ENCODE measurements around the gene SH3BP5. TPM values are rescaled to one million over a fixed set of nuclear protein-coding genes. Genes with fewer than 3 reads are reported as not detected.
A peak's percentile ranks its signal among the peaks of the same experiment; 100 is the strongest.

Gene SH3BP5
- total and polyA plus RNA-seq, 4 experiments from 2014 or later = 48.2 to 118 (median 56.3) TPM

DNA sequence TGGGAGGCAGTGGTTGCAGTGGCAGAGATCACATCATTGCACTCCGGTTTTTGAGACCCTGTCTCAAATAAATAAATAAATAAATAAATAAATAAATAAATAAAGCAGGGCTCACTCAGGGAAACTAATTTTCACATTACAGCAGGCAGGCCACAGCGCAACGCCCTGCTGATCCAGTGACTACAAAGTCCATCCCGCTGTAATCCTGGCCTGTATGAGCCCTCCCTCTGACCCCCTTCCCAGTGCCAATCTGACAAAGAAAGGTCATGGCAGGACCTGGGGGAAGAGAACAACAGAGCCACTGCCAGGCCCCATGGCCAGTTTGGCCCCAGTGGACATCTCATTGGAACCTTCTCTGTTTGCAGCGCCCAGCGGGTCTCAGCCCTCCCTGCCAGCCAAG lies 9.3 kb downstream of the SH3BP5 start:
- DNase-seq = no peak
- no peaks in the 10 kb centered on the region for H3K27me3 Mint-ChIP-seq
- no peak overlapping the region for H3K27ac ChIP-seq (ENCODE audit: low read depth, low read length)
- no peaks in the 10 kb centered on the region for H3K27me3 ChIP-seq (ENCODE audit: insufficient read depth, low read length)
- peak overlapping the region in 1 of 8 donors; percentile 59 for H3K4me3 Mint-ChIP-seq
- ChIA-PET POLR2A (ENCODE audit: partially characterized antibody) (interaction anchor here (0.9 to 1.9 kb wide), 4 partner anchors 9 to 54 kb away, joined by 3 to 7 read pairs (median 4); partner anchors contain the start of gene SH3BP5), CTCF (ENCODE audit: partially characterized antibody) (interaction anchor here (0.8 to 3.7 kb wide), 5 partner anchors 10 to 215 kb away, joined by 3 to 38 read pairs (median 3); partner anchors contain the start of gene SH3BP5)
- H3K4me1 Mint-ChIP-seq = peaks cover 62 to 96% (median 76%) of the 10 kb centered on the region in 4 donors
- intact Hi-C loops (cut with micrococcal nuclease) = no loop called here
- peaks cover 20% of the 10 kb centered on the region for H3K36me3 ChIP-seq (ENCODE audit: insufficient read depth, low read length)
- H3K9me3 Mint-ChIP-seq = no peaks in the 10 kb centered on the region
- no peaks in the 10 kb centered on the region for H3K9me3 ChIP-seq (ENCODE audit: control insufficient read depth in 1 of 2, low read length in 2 of 2)
- H3K27ac Mint-ChIP-seq = peak overlapping the region in 2 of 7 donors; percentile 22 to 46
- peaks cover 89% of the 10 kb centered on the region for H3K4me1 ChIP-seq (ENCODE audit: insufficient read depth, low read length)
- no peak overlapping the region for H3K4me3 ChIP-seq (ENCODE audit: low read length in 2 of 2)
- H3K36me3 Mint-ChIP-seq = peaks cover 34 to 68% of the 10 kb centered on the region in 2 donors

DNA sequence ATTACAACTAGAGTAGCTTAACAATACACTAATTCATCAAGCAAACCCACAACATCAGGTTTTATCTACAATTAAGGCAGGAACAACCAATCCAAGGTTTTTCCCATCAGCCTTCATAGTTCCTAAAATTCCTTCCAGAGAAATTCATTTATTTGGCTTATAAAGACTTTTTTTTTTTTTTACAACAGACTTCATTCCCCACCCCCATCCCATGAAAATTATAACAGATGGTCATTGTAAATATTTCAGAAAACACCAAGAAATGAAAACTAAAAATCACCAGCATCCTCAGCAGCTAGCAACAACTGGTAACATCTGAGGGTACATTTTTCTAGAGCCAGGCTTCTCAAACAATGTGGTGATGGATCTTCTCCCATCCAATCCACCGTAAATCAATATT lies 11.0 kb downstream of the SH3BP5 start:
- peak overlapping the region in 4 of 7 donors; percentile 53 to 85 (median 81) for H3K27ac Mint-ChIP-seq
- no peak overlapping the region for H3K27ac ChIP-seq (ENCODE audit: low read depth, low read length)
- ChIA-PET CTCF (ENCODE audit: partially characterized antibody) (interaction anchor here (0.9 to 6.0 kb wide), 7 partner anchors 9 to 59 kb away, joined by 3 to 35 read pairs (median 5); partner anchors contain the start of gene SH3BP5), POLR2A (ENCODE audit: partially characterized antibody) (interaction anchor here (0.8 to 2.8 kb wide), 11 partner anchors 9 to 50 kb away, joined by 3 to 48 read pairs (median 4); partner anchors contain the start of gene SH3BP5)
- no peak for DNase-seq
- no peaks in the 10 kb centered on the region for H3K9me3 Mint-ChIP-seq
- peaks cover 89% of the 10 kb centered on the region for H3K4me1 ChIP-seq (ENCODE audit: insufficient read depth, low read length)
- intact Hi-C loops (cut with micrococcal nuclease) = no loop called here
- no peaks in the 10 kb centered on the region for H3K27me3 ChIP-seq (ENCODE audit: insufficient read depth, low read length)
- peaks cover 63 to 96% (median 77%) of the 10 kb centered on the region in 4 donors for H3K4me1 Mint-ChIP-seq
- peaks cover 22 to 55% of the 10 kb centered on the region in 2 donors for H3K36me3 Mint-ChIP-seq
- no peaks in the 10 kb centered on the region for H3K9me3 ChIP-seq (ENCODE audit: control insufficient read depth in 1 of 2, low read length in 2 of 2)
- H3K27me3 Mint-ChIP-seq = no peaks in the 10 kb centered on the region
- H3K4me3 Mint-ChIP-seq = peak overlapping the region in 5 of 8 donors; percentile 14 to 52 (median 40)
- no peak overlapping the region for H3K4me3 ChIP-seq (ENCODE audit: low read length in 2 of 2)
- peaks cover 14% of the 10 kb centered on the region for H3K36me3 ChIP-seq (ENCODE audit: insufficient read depth, low read length)

DNA sequence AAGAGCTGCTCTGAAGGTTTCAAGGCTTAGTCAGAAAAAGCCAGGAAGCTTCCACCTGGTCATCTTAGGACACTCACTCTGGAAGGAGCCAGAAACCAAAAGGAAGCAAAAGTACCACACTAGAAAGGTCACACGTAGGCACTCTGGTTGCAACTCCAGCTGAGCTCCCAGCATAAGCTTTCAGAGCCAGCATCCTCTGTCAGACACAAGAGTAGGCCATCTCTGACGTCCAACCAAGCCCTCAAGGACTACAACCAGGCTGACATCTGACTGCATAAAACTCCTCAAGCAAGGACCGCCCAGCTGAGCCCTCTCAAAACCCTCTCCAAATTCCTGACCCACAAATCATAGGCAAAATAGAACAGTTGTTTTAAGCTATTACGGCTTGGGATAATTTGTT lies 12.8 kb downstream of the SH3BP5 start:
- Mint-ChIP-seq H3K4me1 (peaks cover 63 to 96% (median 77%) of the 10 kb centered on the region in 4 donors), H3K27me3 (no peaks in the 10 kb centered on the region), H3K9me3 (no peaks in the 10 kb centered on the region), H3K4me3 (peak overlapping the region; percentile 9 to 88 (median 38)), H3K36me3 (peaks cover 19 to 41% of the 10 kb centered on the region in 2 donors), H3K27ac (peak overlapping the region in 4 of 7 donors; percentile 46 to 90 (median 86))
- no peaks in the 10 kb centered on the region for H3K27me3 ChIP-seq (ENCODE audit: insufficient read depth, low read length)
- H3K27ac ChIP-seq (ENCODE audit: low read depth, low read length) = peak overlapping the region; percentile 5
- H3K9me3 ChIP-seq (ENCODE audit: control insufficient read depth in 1 of 2, low read length in 2 of 2) = no peaks in the 10 kb centered on the region
- H3K36me3 ChIP-seq (ENCODE audit: insufficient read depth, low read length) = no peaks in the 10 kb centered on the region
- peaks cover 88% of the 10 kb centered on the region for H3K4me1 ChIP-seq (ENCODE audit: insufficient read depth, low read length)
- intact Hi-C loops (cut with micrococcal nuclease) = no loop called here
- ChIA-PET CTCF (ENCODE audit: partially characterized antibody) (interaction anchor here (1.1 to 6.0 kb wide), 10 partner anchors 9 to 52 kb away, joined by 3 to 35 read pairs (median 6); partner anchors contain the start of gene SH3BP5), POLR2A (ENCODE audit: partially characterized antibody) (interaction anchor here (1.0 to 2.8 kb wide), 12 partner anchors 10 to 114 kb away, joined by 3 to 48 read pairs (median 6); partner anchors contain the start of genes CAPN7 and SH3BP5)
- no peak overlapping the region for H3K4me3 ChIP-seq (ENCODE audit: low read length in 2 of 2)
- DNase-seq = no peak

DNA sequence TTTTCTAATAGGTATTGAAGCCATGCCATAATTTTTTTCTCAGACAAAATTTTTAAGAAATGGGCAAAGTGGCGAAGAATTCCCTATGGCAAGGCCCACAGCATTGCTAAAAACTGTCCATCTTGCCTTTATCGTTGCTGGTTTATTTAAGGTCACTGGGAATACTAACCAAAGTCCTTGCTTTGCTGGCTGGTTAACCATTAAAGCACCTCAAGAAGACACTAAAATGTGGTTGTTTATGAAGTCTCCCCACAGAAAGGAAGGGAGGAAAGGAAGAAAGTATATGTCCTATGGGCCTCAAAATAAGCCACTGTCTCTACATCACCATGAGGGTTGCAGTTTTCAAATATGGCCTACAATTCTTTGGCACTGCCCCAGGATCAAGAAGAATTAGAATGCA lies 13.2 kb downstream of the SH3BP5 start:
- Histone ChIP-seq H3K27ac (ENCODE audit: low read depth, low read length) (peak overlapping the region; percentile 5), H3K4me3 (ENCODE audit: low read length in 2 of 2) (no peak overlapping the region), H3K27me3 (ENCODE audit: insufficient read depth, low read length) (no peaks in the 10 kb centered on the region), H3K36me3 (ENCODE audit: insufficient read depth, low read length) (no peaks in the 10 kb centered on the region), H3K9me3 (ENCODE audit: control insufficient read depth in 1 of 2, low read length in 2 of 2) (no peaks in the 10 kb centered on the region), H3K4me1 (ENCODE audit: insufficient read depth, low read length) (peaks cover 88% of the 10 kb centered on the region)
- ChIA-PET CTCF (ENCODE audit: partially characterized antibody) (interaction anchor here (0.7 to 6.0 kb wide), 9 partner anchors 9 to 200 kb away, joined by 3 to 35 read pairs (median 7); partner anchors contain the start of gene SH3BP5), POLR2A (ENCODE audit: partially characterized antibody) (interaction anchor here (1.0 to 2.8 kb wide), 6 partner anchors 9 to 50 kb away, joined by 3 to 48 read pairs (median 8); partner anchors contain the start of gene SH3BP5)
- Mint-ChIP-seq H3K27ac (peak overlapping the region in 2 of 7 donors; percentile 70 to 84), H3K4me3 (peak overlapping the region in 6 of 8 donors; percentile 10 to 88 (median 38)), H3K27me3 (no peaks in the 10 kb centered on the region), H3K36me3 (peaks cover 15 to 39% of the 10 kb centered on the region in 2 donors), H3K9me3 (no peaks in the 10 kb centered on the region), H3K4me1 (peaks cover 64 to 96% (median 77%) of the 10 kb centered on the region in 4 donors)
- intact Hi-C loops (cut with micrococcal nuclease) = no loop called here
- no peak for DNase-seq

DNA sequence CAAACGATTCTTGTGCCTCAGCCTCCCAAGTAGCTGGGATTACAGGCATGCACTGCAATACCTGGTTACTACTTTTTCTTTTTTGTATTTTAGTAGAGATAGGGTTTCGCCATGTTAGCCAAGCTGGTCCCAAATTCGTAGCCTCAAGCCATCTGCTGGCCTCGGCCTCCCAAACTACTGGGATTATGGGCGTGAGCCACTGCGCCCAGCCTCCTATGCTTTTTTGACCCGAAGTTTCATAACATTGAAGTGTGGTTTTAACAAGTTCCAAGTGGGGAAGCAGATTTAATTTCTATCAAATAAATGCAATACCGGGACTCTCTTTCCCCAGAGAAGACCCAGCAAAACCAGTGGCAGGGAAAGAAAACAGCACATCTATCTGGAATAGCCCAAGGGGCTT lies 13.7 kb downstream of the SH3BP5 start:
- Mint-ChIP-seq H3K4me1 (peaks cover 61 to 95% (median 75%) of the 10 kb centered on the region in 4 donors), H3K4me3 (peak overlapping the region in 1 of 8 donors; percentile 8), H3K36me3 (peaks cover 10 to 35% of the 10 kb centered on the region in 2 donors), H3K9me3 (no peaks in the 10 kb centered on the region), H3K27me3 (no peaks in the 10 kb centered on the region), H3K27ac (peak overlapping the region in 3 of 7 donors; percentile 7 to 84 (median 57))
- no peak for DNase-seq
- Histone ChIP-seq H3K9me3 (ENCODE audit: control insufficient read depth in 1 of 2, low read length in 2 of 2) (no peaks in the 10 kb centered on the region), H3K36me3 (ENCODE audit: insufficient read depth, low read length) (no peaks in the 10 kb centered on the region), H3K27ac (ENCODE audit: low read depth, low read length) (no peak overlapping the region), H3K4me1 (ENCODE audit: insufficient read depth, low read length) (peaks cover 88% of the 10 kb centered on the region), H3K4me3 (ENCODE audit: low read length in 2 of 2) (no peak overlapping the region), H3K27me3 (ENCODE audit: insufficient read depth, low read length) (no peaks in the 10 kb centered on the region)
- ChIA-PET CTCF (ENCODE audit: partially characterized antibody) (interaction anchor here (0.7 to 6.0 kb wide), 4 partner anchors 13 to 200 kb away, joined by 3 to 35 read pairs (median 3); partner anchors contain the start of gene SH3BP5), POLR2A (ENCODE audit: partially characterized antibody) (interaction anchor here (1.1 to 1.3 kb wide), 2 partner anchors 12 to 49 kb away, joined by 3 to 4 read pairs; no protein-coding TSS in a partner anchor)
- intact Hi-C loops (cut with micrococcal nuclease) = no loop called here

DNA sequence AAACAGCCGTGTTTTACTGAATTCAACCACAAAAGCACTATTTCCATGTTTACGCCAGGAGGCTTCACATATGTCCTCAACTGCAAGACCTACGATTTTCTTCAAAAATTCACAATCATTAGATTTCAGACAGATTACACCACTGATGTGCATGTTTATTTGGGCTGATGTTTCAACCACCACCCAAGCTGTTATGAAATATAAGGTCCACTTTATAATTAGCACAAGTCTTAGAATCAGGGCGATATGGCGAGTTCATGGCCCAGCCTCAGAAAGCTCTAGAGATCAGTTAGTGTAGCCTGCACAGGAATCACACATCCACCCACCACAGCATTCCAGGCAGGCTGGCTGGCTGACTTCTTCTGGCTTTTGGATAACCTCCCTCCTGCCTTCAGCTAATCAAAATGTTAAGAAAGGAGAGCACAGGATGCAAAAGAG lies 15.4 kb downstream of the SH3BP5 start:
- no peak for DNase-seq
- Mint-ChIP-seq H3K27ac (peak overlapping the region; percentile 0 to 92 (median 52)), H3K9me3 (no peaks in the 10 kb centered on the region), H3K4me3 (peak overlapping the region in 3 of 8 donors; percentile 2 to 56 (median 20)), H3K4me1 (peaks cover 66 to 95% (median 81%) of the 10 kb centered on the region in 4 donors), H3K27me3 (no peaks in the 10 kb centered on the region), H3K36me3 (peaks cover 7 to 31% of the 10 kb centered on the region in 2 donors)
- ChIA-PET POLR2A (ENCODE audit: partially characterized antibody) (interaction anchor here (0.8 to 1.3 kb wide), 4 partner anchors 11 to 25 kb away, joined by 3 to 4 read pairs (median 3); no protein-coding TSS in a partner anchor), CTCF (ENCODE audit: partially characterized antibody) (interaction anchor here (0.8 to 6.0 kb wide), 6 partner anchors 11 to 50 kb away, joined by 3 to 35 read pairs (median 5); partner anchors contain the start of gene SH3BP5)
- Histone ChIP-seq H3K36me3 (ENCODE audit: insufficient read depth, low read length) (peaks cover 3% of the 10 kb centered on the region), H3K27ac (ENCODE audit: low read depth, low read length) (no peak overlapping the region), H3K27me3 (ENCODE audit: insufficient read depth, low read length) (no peaks in the 10 kb centered on the region), H3K4me3 (ENCODE audit: low read length in 2 of 2) (no peak overlapping the region), H3K9me3 (ENCODE audit: control insufficient read depth in 1 of 2, low read length in 2 of 2) (no peaks in the 10 kb centered on the region), H3K4me1 (ENCODE audit: insufficient read depth, low read length) (peaks cover 96% of the 10 kb centered on the region)
- intact Hi-C loops (cut with micrococcal nuclease) = no loop called here

DNA sequence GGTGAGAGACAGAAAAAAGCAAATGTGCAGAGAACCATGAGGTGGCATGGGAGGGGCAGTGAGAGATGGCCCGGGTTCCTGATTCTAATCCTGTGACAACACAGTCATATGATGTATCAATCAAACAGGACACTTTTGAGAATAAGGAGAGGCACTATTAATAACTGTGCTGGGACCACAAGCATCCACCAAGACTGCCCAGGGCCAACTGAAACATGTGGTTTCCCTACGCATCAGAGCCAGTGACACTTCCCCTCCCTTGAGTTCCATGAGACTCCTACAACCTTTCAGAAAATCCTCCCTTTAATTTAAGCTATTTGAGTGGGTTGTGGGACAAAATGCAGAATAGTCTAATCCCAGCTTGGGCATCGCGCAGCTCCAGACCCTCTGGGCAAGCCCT lies 17.4 kb downstream of the SH3BP5 start:
- peaks cover 3% of the 10 kb centered on the region for H3K36me3 ChIP-seq (ENCODE audit: insufficient read depth, low read length)
- Mint-ChIP-seq H3K9me3 (no peaks in the 10 kb centered on the region), H3K36me3 (peaks cover 11 to 27% of the 10 kb centered on the region in 2 donors), H3K4me1 (peaks cover 61 to 93% (median 79%) of the 10 kb centered on the region in 4 donors), H3K27me3 (no peaks in the 10 kb centered on the region), H3K4me3 (peak overlapping the region in 6 of 8 donors; percentile 23 to 71 (median 38)), H3K27ac (peak overlapping the region; percentile 59 to 89 (median 76))
- H3K4me1 ChIP-seq (ENCODE audit: insufficient read depth, low read length) = peaks cover 97% of the 10 kb centered on the region
- ChIA-PET CTCF (ENCODE audit: partially characterized antibody) (interaction anchor here (1.0 to 1.2 kb wide), 2 partner anchors 8 to 10 kb away, joined by 3 read pairs; no protein-coding TSS in a partner anchor), POLR2A (ENCODE audit: partially characterized antibody) (interaction anchor here (1.5 kb wide), 2 partner anchors 11 to 18 kb away, joined by 4 to 5 read pairs; partner anchors contain the start of gene SH3BP5)
- DNase-seq = no peak
- intact Hi-C loops (cut with micrococcal nuclease) = no loop called here
- H3K4me3 ChIP-seq (ENCODE audit: low read length in 2 of 2) = no peak overlapping the region
- H3K27me3 ChIP-seq (ENCODE audit: insufficient read depth, low read length) = no peaks in the 10 kb centered on the region
- H3K9me3 ChIP-seq (ENCODE audit: control insufficient read depth in 1 of 2, low read length in 2 of 2) = no peaks in the 10 kb centered on the region
- peak overlapping the region; percentile 18 for H3K27ac ChIP-seq (ENCODE audit: low read depth, low read length)

Data from CD4-positive, alpha-beta memory T cell (primary cell).